ENCODE measurements around the gene SH3GL2.

DNA sequence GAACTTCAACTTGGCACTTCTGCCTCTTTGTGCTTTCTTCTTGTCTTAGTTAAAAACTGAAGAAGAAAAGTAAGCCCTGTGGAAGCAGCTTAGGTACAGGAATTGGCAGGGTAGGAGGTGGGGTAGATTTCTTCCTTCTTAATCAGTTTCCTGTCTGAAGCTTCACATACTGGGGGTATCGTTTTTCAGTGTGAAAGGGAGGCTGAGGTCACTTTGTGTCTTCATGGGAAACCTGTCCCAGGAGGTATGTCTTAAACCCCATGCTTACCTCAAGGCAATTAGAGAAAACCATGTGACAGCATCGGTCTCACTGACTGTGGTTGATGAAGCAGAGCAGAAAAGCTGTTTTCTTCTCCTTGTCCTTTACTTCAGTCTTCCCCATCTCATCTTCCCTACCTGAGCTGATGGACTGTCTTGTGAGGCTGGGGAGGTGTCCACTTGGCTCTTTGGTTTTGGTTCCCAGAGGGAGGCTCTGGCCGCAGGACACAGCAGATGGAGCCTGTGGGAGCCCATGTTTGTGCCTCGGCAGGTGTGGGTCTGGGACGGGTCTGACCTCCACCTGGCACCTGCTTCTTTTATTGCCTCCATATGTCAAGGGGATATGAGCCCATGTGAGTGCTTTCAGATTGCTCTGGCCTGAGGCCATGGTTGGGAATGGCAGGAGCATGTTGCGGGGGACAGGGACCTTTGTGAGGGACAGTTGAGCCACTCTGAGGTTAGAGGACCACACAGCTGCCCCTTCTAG lies 47.0 kb downstream of the SH3GL2 start:
- TF ChIP-seq, protein P1, sequence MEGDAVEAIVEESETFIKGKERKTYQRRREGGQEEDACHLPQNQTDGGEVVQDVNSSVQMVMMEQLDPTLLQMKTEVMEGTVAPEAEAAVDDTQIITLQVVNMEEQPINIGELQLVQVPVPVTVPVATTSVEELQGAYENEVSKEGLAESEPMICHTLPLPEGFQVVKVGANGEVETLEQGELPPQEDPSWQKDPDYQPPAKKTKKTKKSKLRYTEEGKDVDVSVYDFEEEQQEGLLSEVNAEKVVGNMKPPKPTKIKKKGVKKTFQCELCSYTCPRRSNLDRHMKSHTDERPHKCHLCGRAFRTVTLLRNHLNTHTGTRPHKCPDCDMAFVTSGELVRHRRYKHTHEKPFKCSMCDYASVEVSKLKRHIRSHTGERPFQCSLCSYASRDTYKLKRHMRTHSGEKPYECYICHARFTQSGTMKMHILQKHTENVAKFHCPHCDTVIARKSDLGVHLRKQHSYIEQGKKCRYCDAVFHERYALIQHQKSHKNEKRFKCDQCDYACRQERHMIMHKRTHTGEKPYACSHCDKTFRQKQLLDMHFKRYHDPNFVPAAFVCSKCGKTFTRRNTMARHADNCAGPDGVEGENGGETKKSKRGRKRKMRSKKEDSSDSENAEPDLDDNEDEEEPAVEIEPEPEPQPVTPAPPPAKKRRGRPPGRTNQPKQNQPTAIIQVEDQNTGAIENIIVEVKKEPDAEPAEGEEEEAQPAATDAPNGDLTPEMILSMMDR (IDR thresholded peaks at IDR 0.05), result no peak
- TF ChIP-seq POLR2A (IDR thresholded peaks at IDR 0.05), result no peak

Data from heart left ventricle (tissue), 13 donors.